HG02588 (cell line): ENCODE results near the gene CSH2.
A peak's percentile ranks its signal among the peaks of the same experiment; 100 is the strongest.

Source experiments
- ATAC-seq: cut with Tn5 transposase; IDR thresholded peaks from one replicate; pipeline ENCODE4 v1.9.1; 2021; ENCODE audit warnings: mild to moderate bottlenecking, moderate library complexity; ENCODE audit not compliant: unreplicated experiment

Gene CSH2

DNA sequence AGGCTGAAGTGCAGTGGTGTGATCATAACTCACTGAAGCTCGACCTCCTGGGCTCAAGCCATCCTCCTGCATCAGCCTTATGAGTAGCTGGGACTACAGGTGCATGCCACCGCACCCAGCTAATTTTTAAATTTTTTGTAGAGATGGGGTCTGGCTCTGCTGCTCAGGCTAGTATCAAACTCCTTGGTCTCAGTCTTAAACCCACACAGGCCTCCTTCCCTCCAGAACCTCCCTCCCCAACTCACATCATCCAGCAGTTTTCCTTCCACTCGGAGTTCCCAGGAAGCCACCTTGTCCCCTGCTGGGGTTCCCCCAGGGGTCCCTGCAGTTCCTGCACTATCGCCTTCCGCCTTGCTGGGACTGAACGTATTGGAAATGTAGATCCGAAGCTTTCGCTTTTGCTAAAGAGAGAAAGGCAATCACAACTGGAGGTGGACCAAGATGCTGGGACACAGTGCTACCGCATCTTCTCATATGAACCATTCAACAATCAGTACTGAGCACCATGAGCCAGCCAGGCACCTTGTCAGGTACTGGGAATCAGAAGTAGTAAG lies 38.2 kb downstream of the CSH2 start:
- ATAC-seq: no peak

DNA sequence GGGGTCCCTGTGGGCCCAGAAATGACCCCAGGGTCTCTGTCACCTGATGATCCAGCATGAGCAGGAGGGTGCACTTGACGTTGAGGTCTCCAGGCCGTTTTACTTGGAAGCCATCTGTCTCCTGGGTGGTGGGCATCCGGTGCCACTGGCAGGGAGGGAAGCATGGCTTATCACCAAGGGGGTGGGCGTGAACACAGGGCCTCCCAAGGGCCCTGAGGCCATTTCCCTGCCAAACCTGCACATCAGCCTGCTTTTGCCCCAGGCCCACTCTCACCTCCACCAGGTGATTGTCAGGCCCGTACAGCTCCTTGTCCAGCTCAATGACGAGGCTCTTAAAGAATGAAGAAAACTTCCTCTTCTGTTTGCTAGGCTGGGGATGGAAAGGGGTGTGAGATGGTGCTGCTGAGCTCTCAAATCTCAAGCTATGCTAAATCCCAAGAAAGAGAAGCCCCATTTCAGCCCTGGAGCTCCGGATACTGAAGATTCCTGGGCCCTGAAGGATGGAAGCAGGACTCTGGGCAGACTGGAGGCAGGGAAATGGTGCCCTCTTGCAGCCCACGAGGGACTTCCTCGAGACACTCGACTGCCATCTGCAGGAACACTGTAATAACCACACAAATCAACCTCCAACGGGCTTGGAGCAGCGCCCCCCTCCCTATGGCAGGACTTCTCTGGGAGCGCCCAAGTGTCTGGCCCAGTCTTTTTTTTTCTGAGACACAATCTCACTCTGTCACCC lies 38.9 kb downstream of the CSH2 start:
- ATAC-seq: no peak

DNA sequence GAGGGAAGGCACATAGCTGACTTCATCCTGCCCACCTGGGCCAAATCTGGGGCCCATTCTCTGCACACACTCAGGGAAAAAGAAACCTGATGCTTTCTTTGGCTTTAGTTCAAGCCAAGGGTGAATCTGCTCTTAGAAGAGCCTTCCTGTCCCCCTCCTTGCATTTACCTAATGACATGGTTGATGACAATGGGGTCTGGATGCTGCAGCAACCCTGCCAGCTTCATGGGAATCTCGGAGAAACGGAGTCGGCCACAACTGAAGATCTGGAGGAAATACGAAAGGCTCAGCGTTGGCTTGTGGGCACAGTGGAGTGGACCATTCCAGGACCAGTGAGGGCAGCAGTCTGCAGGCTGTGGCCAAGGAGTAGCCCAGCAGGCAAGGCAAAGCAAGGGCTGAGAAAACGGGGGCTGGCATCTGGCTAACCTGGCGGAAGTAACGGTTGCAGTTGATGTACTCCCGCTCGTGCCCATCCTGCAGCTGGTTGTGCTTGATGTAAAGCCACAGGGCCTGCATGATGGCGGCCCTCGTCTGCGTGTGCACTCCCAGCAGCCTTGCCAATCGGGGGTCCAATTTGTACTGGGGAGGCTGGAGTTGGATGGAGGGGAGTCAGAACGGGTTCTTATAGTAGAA lies 39.6 kb downstream of the CSH2 start:
- no peak for ATAC-seq

DNA sequence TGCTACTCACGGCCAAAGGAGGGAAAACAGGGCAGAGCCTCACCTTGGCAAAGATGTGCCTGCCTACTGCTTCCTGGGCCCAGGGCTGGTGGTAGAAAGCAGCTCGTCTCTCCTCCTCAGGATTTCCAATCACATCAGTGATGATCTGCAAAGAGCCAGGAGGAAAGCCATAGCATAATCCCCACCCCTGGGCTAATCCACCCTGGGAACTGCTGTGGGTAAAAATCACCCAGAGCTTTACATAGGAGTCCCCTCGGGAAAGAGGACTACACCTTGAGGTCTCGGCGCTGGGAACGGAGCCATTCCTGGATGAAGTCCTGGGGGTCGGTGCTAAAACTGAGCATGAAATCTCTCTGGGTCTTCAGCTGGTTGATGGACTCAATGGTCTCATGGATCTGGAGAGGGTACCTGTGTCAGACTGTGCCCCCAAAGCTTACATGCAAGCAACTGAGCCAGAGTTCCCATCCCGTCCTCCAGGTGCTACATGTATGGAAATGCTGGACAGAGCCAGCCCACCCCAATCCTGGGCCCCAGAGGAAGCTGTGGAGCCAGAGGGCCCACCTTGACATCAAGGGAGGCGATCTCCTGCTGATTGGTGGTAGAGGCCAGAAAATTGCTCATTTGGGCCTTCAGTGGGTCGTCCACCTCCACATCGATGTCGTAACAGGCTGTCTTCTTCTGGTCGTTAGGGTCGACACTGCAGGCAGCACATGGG lies 40.3 kb downstream of the CSH2 start:
- no peak for ATAC-seq

DNA sequence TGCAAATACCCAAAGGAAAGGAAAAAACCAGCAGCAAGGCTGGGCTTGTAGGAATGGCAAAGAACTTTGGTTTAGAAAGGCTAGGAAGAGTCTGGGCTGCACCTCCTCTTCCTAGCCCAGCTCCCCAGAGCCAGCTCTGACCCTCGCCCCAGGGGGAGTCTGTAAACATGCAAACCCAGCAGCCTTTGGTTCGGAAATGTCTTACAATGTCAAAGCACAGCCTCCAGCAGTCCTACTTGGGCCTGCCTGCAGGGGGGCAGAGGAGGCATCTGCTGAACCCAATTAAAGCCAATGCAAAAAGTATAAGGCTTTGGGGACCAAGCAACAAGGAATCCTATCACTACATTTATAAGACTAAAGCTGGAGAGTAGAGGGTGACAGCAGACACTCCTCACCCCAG lies 41.0 kb downstream of the CSH2 start:
- ATAC-seq: no peak

DNA sequence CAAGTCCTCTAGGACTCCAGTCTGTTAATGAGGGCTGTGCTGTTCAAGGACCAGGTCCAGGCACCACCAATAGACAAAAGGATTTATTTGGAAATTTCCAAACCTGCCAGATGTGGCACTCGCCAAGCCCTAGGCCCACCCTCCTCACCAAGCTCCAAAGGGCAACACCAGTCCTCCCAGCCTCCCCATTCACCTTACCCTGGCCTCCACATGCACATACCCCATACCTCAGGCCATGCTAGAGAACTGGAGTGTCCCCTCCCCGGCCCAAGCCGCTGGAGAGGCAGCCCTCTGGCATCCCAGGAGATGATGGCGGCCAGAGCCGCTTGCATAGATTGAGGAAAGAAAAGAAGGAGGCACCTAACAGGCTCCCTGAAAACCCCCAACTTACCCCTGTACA lies 41.5 kb downstream of the CSH2 start:
- ATAC-seq: no peak

DNA sequence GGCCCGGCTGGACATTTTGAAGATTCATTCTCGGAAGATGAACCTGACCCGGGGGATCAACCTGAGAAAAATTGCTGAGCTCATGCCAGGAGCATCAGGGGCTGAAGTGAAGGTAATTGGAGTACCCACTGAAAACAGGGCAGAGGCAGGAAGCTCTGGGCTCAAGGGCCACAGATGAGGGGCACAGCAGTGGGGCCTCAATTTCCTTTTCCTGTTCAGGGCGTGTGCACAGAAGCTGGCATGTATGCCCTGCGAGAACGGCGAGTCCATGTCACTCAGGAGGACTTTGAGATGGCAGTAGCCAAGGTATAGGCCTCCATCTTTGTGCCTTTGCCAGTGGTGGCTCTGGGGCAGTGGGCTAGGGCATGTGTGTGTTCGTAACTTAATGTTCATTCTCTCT lies 42.0 kb downstream of the CSH2 start:
- ATAC-seq: no peak

DNA sequence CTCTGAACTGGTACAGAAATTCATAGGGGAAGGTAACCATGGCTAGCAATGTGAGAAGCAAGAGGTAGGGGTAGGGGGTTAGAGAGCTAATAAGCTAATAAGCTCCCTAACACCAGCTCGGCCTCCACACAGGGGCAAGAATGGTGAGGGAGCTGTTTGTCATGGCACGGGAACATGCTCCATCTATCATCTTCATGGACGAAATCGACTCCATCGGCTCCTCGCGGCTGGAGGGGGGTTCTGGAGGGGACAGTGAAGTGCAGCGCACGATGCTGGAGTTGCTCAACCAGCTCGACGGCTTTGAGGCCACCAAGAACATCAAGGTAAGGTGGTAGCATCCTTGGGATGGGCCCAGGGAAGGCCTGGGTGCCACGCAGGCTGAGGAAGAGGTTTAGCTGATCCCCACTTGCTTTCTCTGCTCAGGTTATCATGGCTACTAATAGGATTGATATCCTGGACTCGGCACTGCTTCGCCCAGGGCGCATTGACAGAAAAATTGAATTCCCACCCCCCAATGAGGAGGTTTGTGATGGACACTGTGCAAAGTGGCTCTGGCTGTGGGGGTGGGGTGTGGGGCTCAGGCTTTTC lies 42.5 kb downstream of the CSH2 start:
- no peak for ATAC-seq

DNA sequence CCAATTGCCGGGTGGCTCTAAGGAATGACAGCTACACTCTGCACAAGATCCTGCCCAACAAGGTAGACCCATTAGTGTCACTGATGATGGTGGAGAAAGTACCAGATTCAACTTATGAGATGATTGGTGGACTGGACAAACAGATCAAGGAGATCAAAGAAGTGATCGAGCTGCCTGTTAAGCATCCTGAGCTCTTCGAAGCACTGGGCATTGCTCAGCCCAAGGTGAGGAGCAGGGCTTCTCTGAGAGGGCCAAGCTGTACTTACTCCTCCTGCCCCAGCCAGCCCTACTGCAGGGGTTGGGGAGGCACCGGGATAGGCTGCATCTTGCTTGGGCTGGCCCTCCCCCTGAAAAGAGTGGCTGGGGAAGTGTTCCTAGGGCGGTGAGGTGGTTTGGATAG lies 43.2 kb downstream of the CSH2 start:
- no peak for ATAC-seq

DNA sequence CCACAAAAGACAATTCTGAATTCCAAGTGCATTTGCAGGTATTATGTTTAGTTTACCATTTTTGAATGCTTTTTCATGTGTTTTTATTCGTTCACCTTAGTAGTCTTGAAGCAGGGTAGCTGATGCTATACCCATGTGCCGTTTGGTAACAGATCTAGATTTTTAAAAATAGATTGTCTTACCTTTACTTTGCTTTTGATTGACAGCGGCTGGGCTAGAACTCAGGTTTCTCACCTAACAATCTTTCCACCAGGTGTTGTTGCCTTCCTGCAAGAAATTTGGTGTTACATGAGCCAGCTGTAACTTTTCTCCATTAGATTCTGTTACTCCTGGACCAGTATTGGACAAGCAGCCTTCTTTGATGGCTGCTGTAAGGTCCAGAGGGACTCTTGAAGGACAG lies 44.5 kb downstream of the CSH2 start:
- no peak for ATAC-seq

DNA sequence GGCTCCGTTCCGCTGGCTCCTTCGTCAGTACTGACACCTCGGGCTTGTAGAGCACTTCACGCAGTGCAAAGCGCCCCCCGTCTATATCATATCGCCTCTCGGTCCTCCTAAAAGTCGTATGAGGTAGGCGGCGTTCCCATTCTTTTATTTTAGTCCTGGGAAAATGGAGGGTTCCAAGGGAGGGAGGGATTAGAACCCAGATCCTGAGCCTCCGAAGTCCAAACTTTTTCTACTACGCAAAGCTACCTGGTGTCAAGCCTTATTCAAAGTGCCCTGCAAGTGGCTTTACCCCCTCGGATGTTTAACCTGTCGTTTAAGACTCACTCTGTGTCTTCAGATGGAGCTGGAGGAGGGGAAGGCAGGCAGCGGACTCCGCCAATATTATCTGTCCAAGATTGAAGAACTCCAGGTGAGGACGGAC lies 45.7 kb downstream of the CSH2 start:
- no peak for ATAC-seq

DNA sequence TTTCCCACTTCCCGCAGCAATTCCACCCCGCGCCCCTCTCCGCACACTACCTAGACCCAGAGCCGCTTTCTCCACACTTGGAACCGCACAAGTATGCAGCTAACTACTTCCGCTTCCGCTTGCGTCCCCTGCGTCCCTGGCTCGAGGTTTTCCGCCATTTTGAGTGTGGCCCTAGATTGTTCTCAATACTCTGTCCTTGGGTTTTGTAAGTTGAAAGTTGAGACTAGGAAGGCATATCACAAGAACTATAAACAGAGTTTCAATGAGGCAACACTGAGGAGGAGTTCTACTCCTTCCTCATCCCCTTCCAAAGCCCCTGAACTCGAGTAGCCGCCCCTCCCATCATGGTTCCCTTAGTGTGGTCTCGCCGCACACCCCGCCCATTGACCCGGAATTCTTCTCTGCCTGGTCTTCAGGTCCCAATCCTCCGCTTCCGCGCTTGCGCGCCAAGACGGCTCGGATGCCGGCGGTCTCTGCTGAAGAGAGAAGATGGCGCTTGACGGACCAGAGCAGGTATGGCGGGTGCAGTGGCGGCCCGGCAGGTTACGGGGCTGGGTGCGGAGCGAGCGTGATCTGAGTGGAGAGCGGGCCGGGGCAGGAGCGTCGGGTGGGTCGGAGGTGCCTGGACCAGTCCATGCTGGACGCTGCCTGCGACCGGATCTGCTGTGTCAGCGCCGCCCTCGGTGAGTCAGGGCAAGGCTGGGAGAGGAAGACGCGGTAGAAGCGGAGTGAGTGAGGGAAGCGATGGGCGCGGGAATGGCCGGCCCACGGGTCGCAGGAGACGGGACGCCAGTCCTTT lies 46.3 kb downstream of the CSH2 start, which contains the start of the genes FTSJ3 and PSMC5:
TSS of gene FTSJ3 (minus strand) at position 662 of the 799 bp plus-strand sequence. CDS start 761 bp downstream, outside the sequence.
TSS of gene PSMC5 (plus strand) at position 430 of the 799 bp plus-strand sequence. CDS start at position 490, 60 bp downstream.
- ATAC-seq: peak; percentile 85

DNA sequence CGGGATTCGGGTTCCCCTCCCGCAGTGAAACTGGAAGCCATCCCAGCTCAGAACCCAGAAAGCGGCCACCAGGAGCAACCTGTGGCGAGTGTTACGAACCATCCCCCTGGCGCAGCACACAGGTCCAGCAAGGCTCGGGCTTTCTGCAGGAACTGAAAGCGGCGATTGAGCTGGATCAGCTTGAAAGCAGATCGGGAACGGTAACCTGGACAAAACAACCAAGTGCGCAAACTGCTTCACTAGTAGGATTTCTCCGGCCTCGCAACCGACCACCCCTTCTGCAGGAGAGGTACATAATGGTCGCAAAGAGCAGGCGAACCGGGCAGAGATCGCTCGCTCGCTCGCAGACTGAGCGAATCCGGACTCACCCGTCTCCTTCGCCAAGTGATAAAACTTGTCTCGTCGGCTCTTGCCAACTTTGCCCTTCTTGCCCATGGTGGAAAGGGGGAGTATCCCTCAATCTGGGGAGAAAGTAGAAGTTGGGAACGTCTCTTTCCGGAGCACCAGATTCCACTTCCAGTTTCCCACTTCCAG lies 46.9 kb downstream of the CSH2 start:
- no peak for ATAC-seq

DNA sequence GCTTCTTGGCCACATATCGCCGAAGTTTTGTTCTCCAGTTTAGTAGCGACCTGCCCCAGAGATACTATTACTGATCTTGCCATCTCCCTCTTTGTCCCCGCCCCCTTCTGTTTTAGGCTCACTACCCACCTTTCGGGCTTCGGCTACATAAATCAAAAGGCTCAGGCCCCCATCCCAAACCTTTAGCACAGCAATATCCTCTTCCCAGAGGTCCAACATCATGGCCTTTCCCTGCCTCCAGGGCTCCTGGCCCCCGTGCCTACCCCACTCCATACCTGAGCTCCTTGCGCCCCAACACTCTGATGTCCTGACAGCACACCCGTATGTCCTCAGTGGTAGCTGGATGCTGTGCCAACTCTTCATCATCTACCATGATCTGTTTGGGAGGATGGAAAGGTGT lies 49.1 kb downstream of the CSH2 start:
- no peak for ATAC-seq

DNA sequence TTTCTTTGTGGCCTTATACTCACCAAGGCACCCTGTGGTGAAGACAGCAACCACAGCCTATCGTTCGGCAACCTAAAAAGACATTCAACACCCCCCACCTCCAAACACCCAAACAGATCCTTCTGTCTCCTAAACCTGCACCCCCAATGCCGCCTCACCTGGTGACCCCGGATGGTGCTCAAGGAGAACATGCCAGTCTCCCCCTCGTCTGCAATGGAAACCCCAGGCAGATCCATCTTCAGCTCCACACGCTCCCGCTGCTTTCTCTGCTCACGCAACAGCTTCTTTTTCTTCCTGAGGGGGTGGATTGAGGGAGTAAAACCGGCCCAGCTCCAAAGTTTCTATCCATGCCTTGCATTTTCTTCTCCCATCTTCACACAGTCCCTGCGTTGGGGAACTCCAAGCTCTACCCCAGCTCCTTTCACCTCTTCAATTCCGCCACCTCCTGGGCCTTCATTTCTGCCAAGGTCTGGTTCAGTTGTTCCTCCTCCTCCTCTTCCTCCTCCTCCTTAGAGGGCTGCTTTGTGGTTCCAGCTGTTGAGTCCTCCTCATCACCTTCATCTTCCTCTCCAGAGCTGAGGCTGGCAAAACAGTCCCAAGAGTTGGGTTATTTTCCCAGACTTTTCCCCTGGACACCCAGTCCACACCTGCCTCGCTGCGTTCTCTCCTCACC lies 49.7 kb downstream of the CSH2 start:
- ATAC-seq: no peak

DNA sequence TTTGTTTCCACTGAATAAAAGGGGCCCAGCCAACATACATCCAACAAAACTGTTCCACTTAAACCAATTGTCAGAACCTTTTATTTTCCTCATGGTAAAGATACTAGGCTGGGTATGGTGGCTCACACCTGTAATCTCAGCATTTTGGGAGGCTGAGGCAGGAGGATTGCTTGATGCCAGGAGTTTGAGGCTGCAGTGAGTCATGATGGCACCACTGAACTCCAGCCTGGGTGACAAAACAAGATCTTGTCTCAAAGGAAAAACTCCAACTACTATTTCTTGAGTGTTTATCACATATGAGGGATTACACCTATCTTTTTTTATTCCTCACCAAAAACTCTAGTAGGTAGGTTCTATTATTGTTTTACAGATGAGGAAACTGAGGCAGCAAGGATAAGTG lies 50.9 kb downstream of the CSH2 start:
- no peak for ATAC-seq
